SK-N-SH (cell line): Measurements from ENCODE around the gene NXPE3.

Experiments
- CTCF ChIP-seq: fragments of 200-600 bp; sonication (generic); IDR thresholded peaks from 2 replicates; pipeline ENCODE4 v1.6.1; 2017; ENCODE audit warnings: antibody characterized with exemption, mild to moderate bottlenecking, moderate library complexity
- GABPA ChIP-seq: IDR thresholded peaks from 2 replicates; pipeline ENCODE4 v1.4.0; 2012; ENCODE audit warnings: low read depth, mild to moderate bottlenecking
- REST ChIP-seq: IDR thresholded peaks from 2 replicates; pipeline ENCODE4 v1.6.1; 2012; ENCODE audit warnings: mild to moderate bottlenecking, low read depth, low read length, moderate library complexity
- TAF1 ChIP-seq: IDR thresholded peaks from 2 replicates; pipeline ENCODE4 v1.6.1; 2012; ENCODE audit warnings: low read depth, mild to moderate bottlenecking, low read length, moderate library complexity, borderline replicate concordance
- USF1 ChIP-seq: IDR thresholded peaks from 2 replicates; pipeline ENCODE4 v1.4.0; 2012; ENCODE audit warnings: low read depth, borderline replicate concordance

GRCh38 chr3:101849714-101850245 lies 70.8 kb downstream of the NXPE3 start:
- TF ChIP-seq USF1 = no peak
- TF ChIP-seq REST = no peak
- no peak for TF ChIP-seq TAF1
- no peak for TF ChIP-seq CTCF
- no peak for TF ChIP-seq GABPA
